Measurements from ENCODE around the gene AP2B1. TPM values are rescaled to one million over a fixed set of nuclear protein-coding genes. Genes with fewer than 3 reads are reported as not detected.

AP2B1 gene
- polyA plus RNA-seq, 1 of the 3 experiments (the other 2 are of a cell fraction) = 97.8 TPM

- Histone ChIP-seq H3K27ac (ENCODE audit: low read depth in 2 of 2, low read length in 1 of 2) (no peak overlapping the region), H3K4me2 (peak overlapping the region; percentile 77), H3K27me3 (ENCODE audit: insufficient read depth) (peaks cover 20% of the 10 kb centered on the region; the same call in 1 of the 2 replicates), H3K9me3 (no peaks in the 10 kb centered on the region), H4K20me1 (ENCODE audit: insufficient read depth) (no peaks in the 10 kb centered on the region), H3K9ac (no peak overlapping the region; the same call in 1 of the 2 replicates), H2AFZ (ENCODE audit: low read depth) (peak overlapping the region; percentile 81), H3K36me3 (replicated peaks in 1 of 2; ENCODE audit: control insufficient read depth in 1 of 2, insufficient read depth in 2 of 2, low read length in 1 of 2) (no peaks in the 10 kb centered on the region), H3K79me2 (ENCODE audit: insufficient read depth) (no peaks in the 10 kb centered on the region), H3K9me2 (no peaks in the 10 kb centered on the region), H3K4me1 (ENCODE audit: control insufficient read depth in 1 of 2, insufficient read depth in 2 of 2, low read depth in 1 of 2, low read length in 1 of 2) (no peaks in the 10 kb centered on the region), H3F3A (replicated peaks; ENCODE audit: insufficient read depth) (peaks cover 5% of the 10 kb centered on the region), H3K4me3 (ENCODE audit: low read depth in 2 of 2, low read length in 1 of 2) (no peak overlapping the region; a peak in 1 of 4 replicates)
- ChIA-PET CTCF (interaction anchor here (1.0 to 4.3 kb wide), 4 partner anchors 8 to 229 kb away, joined by 3 to 26 read pairs (median 7); no protein-coding TSS in a partner anchor), POLR2A (no interaction called here)
- 52% methylated on average over 1 of the region's 1 CpG for WGBS (ENCODE audit: low lambda C conversion rate)
- DNase-seq = no peak
- TF ChIP-seq JUND (IDR thresholded peaks at IDR 0.05) = no peak
- no peak for TF ChIP-seq USF1 (IDR thresholded peaks at IDR 0.05; ENCODE audit: borderline replicate concordance, low read depth)
- TF ChIP-seq FOXJ3 (CRISPR knock-in tag; IDR thresholded peaks at IDR 0.05) = no peak
- no peak for TF ChIP-seq CHD2 (IDR thresholded peaks at IDR 0.05; ENCODE audit: low read length, partially characterized antibody)
- no peak for TF ChIP-seq NFIC (IDR thresholded peaks at IDR 0.05; ENCODE audit: borderline replicate concordance)
- TF ChIP-seq MXI1 (IDR thresholded peaks at IDR 0.05; ENCODE audit: low read depth, low read length) = no peak
Observed at GRCh38 chr17:35541434-35541833, 45.7 kb upstream of the AP2B1 start.

GRCh38 chr17:35542990-35543389, 44.1 kb upstream of the AP2B1 start:
- POLR2A ChIA-PET = no interaction called here
- no peaks in the 10 kb centered on the region for H3K79me2 ChIP-seq (ENCODE audit: insufficient read depth)
- no peaks in the 10 kb centered on the region for H3K4me1 ChIP-seq (ENCODE audit: control insufficient read depth in 1 of 2, insufficient read depth in 2 of 2, low read depth in 1 of 2, low read length in 1 of 2)
- peaks cover 1% of the 10 kb centered on the region for H3F3A ChIP-seq (replicated peaks; ENCODE audit: insufficient read depth)
- peaks cover 36% of the 10 kb centered on the region for H3K27me3 ChIP-seq (ENCODE audit: insufficient read depth)
- H3K9me2 ChIP-seq = no peaks in the 10 kb centered on the region
- H3K9me3 ChIP-seq = no peaks in the 10 kb centered on the region
- no peak overlapping the region for H2AFZ ChIP-seq (ENCODE audit: low read depth)
- H3K4me3 ChIP-seq (ENCODE audit: low read depth in 2 of 2, low read length in 1 of 2) = no peak overlapping the region
- TF ChIP-seq POLR2AphosphoS5 (IDR thresholded peaks at IDR 0.05; ENCODE audit: low read depth, low read length) (no peak), RAD21 (IDR thresholded peaks at IDR 0.05; ENCODE audit: low read length) (no peak), ELF1 (IDR thresholded peaks at IDR 0.05) (no peak), RXRA (IDR thresholded peaks at IDR 0.05; ENCODE audit: borderline replicate concordance, low read depth) (no peak), YY1 (IDR thresholded peaks at IDR 0.05; ENCODE audit: low read depth) (no peak), MXI1 (IDR thresholded peaks at IDR 0.05; ENCODE audit: low read depth, low read length) (no peak), NFIC (IDR thresholded peaks at IDR 0.05; ENCODE audit: borderline replicate concordance) (no peak)
- TF ChIP-seq, protein P1, sequence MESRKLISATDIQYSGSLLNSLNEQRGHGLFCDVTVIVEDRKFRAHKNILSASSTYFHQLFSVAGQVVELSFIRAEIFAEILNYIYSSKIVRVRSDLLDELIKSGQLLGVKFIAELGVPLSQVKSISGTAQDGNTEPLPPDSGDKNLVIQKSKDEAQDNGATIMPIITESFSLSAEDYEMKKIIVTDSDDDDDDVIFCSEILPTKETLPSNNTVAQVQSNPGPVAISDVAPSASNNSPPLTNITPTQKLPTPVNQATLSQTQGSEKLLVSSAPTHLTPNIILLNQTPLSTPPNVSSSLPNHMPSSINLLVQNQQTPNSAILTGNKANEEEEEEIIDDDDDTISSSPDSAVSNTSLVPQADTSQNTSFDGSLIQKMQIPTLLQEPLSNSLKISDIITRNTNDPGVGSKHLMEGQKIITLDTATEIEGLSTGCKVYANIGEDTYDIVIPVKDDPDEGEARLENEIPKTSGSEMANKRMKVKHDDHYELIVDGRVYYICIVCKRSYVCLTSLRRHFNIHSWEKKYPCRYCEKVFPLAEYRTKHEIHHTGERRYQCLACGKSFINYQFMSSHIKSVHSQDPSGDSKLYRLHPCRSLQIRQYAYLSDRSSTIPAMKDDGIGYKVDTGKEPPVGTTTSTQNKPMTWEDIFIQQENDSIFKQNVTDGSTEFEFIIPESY (IDR thresholded peaks at IDR 0.05; ENCODE audit: borderline replicate concordance, low read depth) = no peak
- DNase-seq = no peak
- no peaks in the 10 kb centered on the region for H3K36me3 ChIP-seq (replicated peaks in 1 of 2; ENCODE audit: control insufficient read depth in 1 of 2, insufficient read depth in 2 of 2, low read length in 1 of 2)
- H3K9ac ChIP-seq = no peak overlapping the region
- H3K4me2 ChIP-seq = no peak overlapping the region
- no peaks in the 10 kb centered on the region; the same call in 1 of the 2 replicates for H4K20me1 ChIP-seq (ENCODE audit: insufficient read depth)
- CTCF ChIA-PET = interaction anchor here (1.7 to 4.3 kb wide), 2 partner anchors 10 to 230 kb away, joined by 8 to 26 read pairs; no protein-coding TSS in a partner anchor
- H3K27ac ChIP-seq (ENCODE audit: low read depth in 2 of 2, low read length in 1 of 2) = no peak overlapping the region
